AG09319 (cell line): ENCODE results near the gene FAM47E.
"Not testable (repeated sequence)": the region's sequence is repeated elsewhere in the genome, so short reads cannot be mapped to it uniquely, and the experiment has no call there.

Experiments
- DNase-seq: peaks from one replicate; pipeline ENCODE4 v3.0.0-alpha.2; 2010; ENCODE audit warnings: low read depth; ENCODE audit errors: extremely low read depth
- CTCF ChIP-seq: IDR thresholded peaks from 2 replicates; pipeline ENCODE4 v1.5.1; 2011; ENCODE audit warnings: low read depth, mild to moderate bottlenecking, inconsistent platforms, low read length, moderate library complexity

Gene FAM47E

GRCh38 chr4:76276813-76277212 is 25.3 kb downstream of the FAM47E start:
- no peak for TF ChIP-seq CTCF
- DNase-seq = no peak

GRCh38 chr4:76277667-76278066 is 26.1 kb downstream of the FAM47E start:
- no peak for TF ChIP-seq CTCF
- DNase-seq = no peak

- no peak for TF ChIP-seq CTCF
- DNase-seq = no peak
These were observed 27.1 kb downstream of the FAM47E start for GRCh38 chr4:76278583-76278982.

- DNase-seq = no peak
- TF ChIP-seq CTCF = no peak
These were observed 27.9 kb downstream of the FAM47E start for GRCh38 chr4:76279462-76279861.

GRCh38 chr4:76280488-76281441 is 29.2 kb downstream of the FAM47E start:
- no peak for TF ChIP-seq CTCF
- no peak for DNase-seq

- DNase-seq = not testable (repeated sequence)
These were observed 30.1 kb downstream of the FAM47E start for GRCh38 chr4:76281594-76281993.

GRCh38 chr4:76282941-76283689 is 31.6 kb downstream of the FAM47E start:
- no peak for DNase-seq
- TF ChIP-seq CTCF = no peak
